ENCODE data around the gene PARD6G. TPM values are rescaled to one million over a fixed set of nuclear protein-coding genes. Genes with fewer than 3 reads are reported as not detected.

Gene PARD6G
- total and polyA plus RNA-seq, 10 of the 15 experiments (the other 5 are each of a cell fraction or from before 2014, with no cell fraction given) = 0.20 to 2.0 (median 0.60) TPM

- CTCF ChIA-PET = interaction anchor here (1.1 to 4.3 kb wide), 7 partner anchors 9 to 77 kb away, joined by 3 to 19 read pairs (median 5); no protein-coding TSS in a partner anchor
- in situ Hi-C loops (cut with MboI) = no loop called here
- WGBS (ENCODE audit: insufficient coverage, insufficient replicate concordance, low lambda C conversion rate, missing lambda C conversion rate) = 48% methylated on average over 10 of the region's 10 CpGs
These were observed 2.2 kb downstream of the PARD6G start for GRCh38 chr18:80244956-80245730.

More at GRCh38 chr18:80244956-80245730, 2.2 kb downstream of the PARD6G start:
- TF ChIP-seq ATF2 (IDR thresholded peaks at IDR 0.05; ENCODE audit: low read length) (no peak), HDAC6 (IDR thresholded peaks at IDR 0.05; ENCODE audit: unreplicated experiment) (no peak), TCF12 (IDR thresholded peaks at IDR 0.05; ENCODE audit: low read depth, low read length) (no peak), ZNF384 (IDR thresholded peaks at IDR 0.05; ENCODE audit: borderline replicate concordance, low read depth, low read length) (no peak), BCL11A (IDR thresholded peaks at IDR 0.05; ENCODE audit: low read depth, low read length) (no peak), YY1 (IDR thresholded peaks at IDR 0.05; ENCODE audit: low read depth, low read length) (no peak), ZBTB4 (CRISPR knock-in tag; IDR thresholded peaks at IDR 0.05) (no peak), HCFC1 (IDR thresholded peaks at IDR 0.05; ENCODE audit: low read length) (no peak), USF2 (IDR thresholded peaks at IDR 0.05; ENCODE audit: borderline replicate concordance, low read depth, low read length) (no peak), POLR2A (IDR thresholded peaks at IDR 0.05; ENCODE audit: low read depth, low read length) (no peak)
- Histone ChIP-seq H3K9me3 (replicated peaks; ENCODE audit: control insufficient read depth, insufficient read depth, low read length) (no peaks in the 10 kb centered on the region), H3K27ac (ENCODE audit: control insufficient read depth, insufficient read depth) (no peak overlapping the region), H3K9ac (ENCODE audit: control insufficient read depth, insufficient read depth, low read length) (no peak overlapping the region), H3K4me3 (no peak overlapping the region), H2AFZ (ENCODE audit: control insufficient read depth, low read depth, low read length) (no peak overlapping the region), H3K79me2 (ENCODE audit: control insufficient read depth, insufficient read depth, low read length) (no peaks in the 10 kb centered on the region), H3K36me3 (ENCODE audit: control insufficient read depth in 2 of 2, insufficient read depth in 2 of 2, low read length in 1 of 2) (no peaks in the 10 kb centered on the region), H4K20me1 (ENCODE audit: control insufficient read depth, insufficient read depth) (no peaks in the 10 kb centered on the region), H3K4me1 (ENCODE audit: control insufficient read depth, insufficient read depth, low read length) (no peaks in the 10 kb centered on the region), H3K4me2 (ENCODE audit: control insufficient read depth, insufficient read depth) (no peak overlapping the region), H3K27me3 (replicated peaks in 1 of 2; ENCODE audit: control insufficient read depth in 2 of 2, insufficient read depth in 2 of 2, low read length in 1 of 2) (peaks cover 2 to 3% of the 10 kb centered on the region in 2 experiments; a peak in 2 of 4 replicates)
- FAIRE-seq = no peak
- SMC1A ChIA-PET (ENCODE audit: uncharacterized antibody, unreplicated experiment) = interaction anchor here (1.0 to 1.8 kb wide), 7 partner anchors 32 to 74 kb away, joined by 3 to 7 read pairs (median 4); no protein-coding TSS in a partner anchor
- BruUV-seq (replicated peaks) = no TSS peak
- DNase-seq (ENCODE audit: low read depth, low spot score) = no peak
- POLR2A ChIA-PET = interaction anchor here (1.2 kb wide), 1 partner anchor 66 kb away, joined by 6 read pairs; no protein-coding TSS in a partner anchor
- intact Hi-C loops (cut with micrococcal nuclease; ENCODE audit: unreplicated experiment) = no loop called here
- ATAC-seq = peak; percentile 26
- RAD21 ChIA-PET (ENCODE audit: unreplicated experiment) = interaction anchor here (0.7 to 2.9 kb wide), 6 partner anchors 42 to 86 kb away, joined by 3 to 16 read pairs (median 4); no protein-coding TSS in a partner anchor

Data from GM12878 (cell line).